Body of pancreas (tissue), 4 donors: ENCODE results near the gene CTSL. TPM values are rescaled to one million over a fixed set of nuclear protein-coding genes. Genes with fewer than 3 reads are reported as not detected.

Source experiments
- ATAC-seq: fragments of 150-250 bp; one replicate; pipeline ENCODE4 v1.9.1; 2016
- DNase-seq, 4 donors: peaks; one replicate each; pipeline ENCODE4 v3.0.0-alpha.2; 2019
- H3K27ac ChIP-seq, 4 donors: fragments of 200-600 bp; sonication (generic); 1 replicate in 3 of 4; 2 replicates in 1 of 4; pipeline versions ENCODE4 v1.5.1 to v1.6.1; 2016 to 2019; ENCODE audit warnings: mild to moderate bottlenecking in 1 of 4, mixed read lengths in 1 of 4, moderate library complexity in 1 of 4
- H3K27me3 ChIP-seq, 2 donors: fragments of 200-600 bp; sonication (generic); one replicate each; pipeline ENCODE4 v1.6.0; 2016; ENCODE audit warnings: mild to moderate bottlenecking in 1 of 2
- H3K36me3 ChIP-seq, 2 donors: fragments of 200-600 bp; sonication (generic); replicated peaks in 1 of 2; 2 replicates each; pipeline ENCODE4 v1.5.1; 2016; ENCODE audit warnings: low read depth in 2 of 2; ENCODE audit not compliant: insufficient read depth in 1 of 2
- H3K4me1 ChIP-seq: fragments of 200-600 bp; sonication (generic); one replicate; pipeline ENCODE4 v1.6.0; 2016
- H3K4me3 ChIP-seq, 2 donors: fragments of 200-600 bp; sonication (generic); 1 replicate in 1 of 2; 2 replicates in 1 of 2; pipeline ENCODE4 v1.5.1; 2016 to 2019
- H3K9me3 ChIP-seq, 3 donors: fragments of 200-600 bp; sonication (generic); 1 replicate in 2 of 3; 2 replicates in 1 of 3; pipeline ENCODE4 v1.5.1; 2016
- CTCF ChIP-seq, 7 experiments: fragments of 450-650 bp in 4 of 7; fragments of 200-600 bp in 3 of 7; sonication (generic) in 3 of 7; IDR thresholded peaks; one replicate each; pipeline ENCODE4 v1.5.1; 2016 to 2019; ENCODE audit warnings: antibody characterized with exemption in 7 of 7
- POLR2A ChIP-seq, 3 donors: fragments of 450-650 bp; IDR thresholded peaks; one replicate each; pipeline ENCODE4 v1.6.1; 2016; ENCODE audit warnings: antibody characterized with exemption in 3 of 3, mild to moderate bottlenecking in 2 of 3
- WGBS, 2 donors: methylation state at CpG; one replicate each; pipeline ENCODE4 v1.1.5; 2017; 5-methylcytosine and 5-hydroxymethylcytosine counted together
- intact Hi-C: fragments of 100-400 bp; cut with DNase I; formaldehyde crosslinking; loops from one replicate; pipeline ENCODE4 v1.15.1; 2023
- total RNA-seq, 2 donors: library from RNA; depleted of rRNA; stranded (reverse); fragments of >200 nt; gene quantifications; one replicate each; pipeline ENCODE4 v1.1.0, GENCODE V29; 2016

Gene CTSL
- total RNA-seq, 2 donors from 2014 or later: 45.8 to 60.2 TPM

DNA sequence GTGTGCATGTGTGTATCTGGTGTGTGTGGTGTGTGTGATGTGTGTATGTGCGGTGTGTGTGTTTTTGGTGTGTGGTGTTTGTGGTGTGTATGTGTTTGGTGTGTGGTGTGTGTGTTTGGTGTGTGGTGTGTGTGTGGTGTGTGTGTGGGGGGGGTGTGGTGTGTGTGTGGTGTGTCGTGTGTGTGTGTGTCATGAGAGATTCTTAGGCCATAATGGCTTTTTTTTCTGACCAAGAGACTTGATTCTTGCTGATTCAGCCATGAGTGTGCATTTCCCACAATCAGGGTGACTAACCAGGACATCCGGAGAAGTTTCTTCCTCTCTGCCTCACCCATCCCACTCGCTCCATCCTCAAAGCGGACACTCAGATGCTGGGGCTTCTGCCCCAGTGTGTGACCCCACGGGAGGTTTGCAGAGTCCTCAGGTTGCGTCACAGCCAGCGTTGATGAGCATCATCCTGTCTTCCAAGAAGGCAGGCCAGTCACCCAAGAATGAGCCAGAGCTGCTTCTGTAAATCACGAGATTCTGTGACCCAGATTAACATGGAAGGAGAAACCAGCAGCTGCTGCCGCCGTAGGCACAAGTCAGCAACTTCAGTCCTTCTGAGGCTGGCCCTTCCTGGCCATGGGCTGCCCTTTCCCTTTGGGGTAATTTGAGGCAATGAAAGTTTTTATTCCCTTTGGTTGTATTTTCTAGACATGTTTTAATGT lies 12.5 kb upstream of the CTSL start:
- intact Hi-C loops: no loop called here
- H3K4me3 ChIP-seq: no peak overlapping the region

DNA sequence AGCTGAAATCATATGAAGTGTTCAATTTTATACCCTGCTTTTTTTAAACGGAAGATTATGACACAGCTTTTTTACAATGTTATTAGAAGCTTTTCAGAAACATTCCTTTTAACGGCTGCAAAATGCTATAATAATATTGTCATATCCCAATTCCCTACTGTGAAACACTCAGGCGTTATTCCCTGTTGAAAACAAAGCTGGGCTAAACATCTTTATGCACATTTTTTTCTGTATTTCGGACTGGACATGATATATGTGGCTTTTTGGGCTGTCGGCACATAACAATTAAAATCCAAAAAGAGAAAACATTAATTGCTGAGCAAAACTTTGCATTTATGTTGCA lies 12.0 kb upstream of the CTSL start:
- DNase-seq: no peak
- Histone ChIP-seq H3K36me3 (no peaks in the 10 kb centered on the region), H3K9me3 (no peaks in the 10 kb centered on the region), H3K27me3 (no peaks in the 10 kb centered on the region), H3K27ac (peak overlapping the region in 2 of 4 donors; percentile 27 to 77), H3K4me3 (no peak overlapping the region), H3K4me1 (peaks cover 25% of the 10 kb centered on the region)
- WGBS, 2 donors: 71% methylated on average over 5 of the region's 5 CpGs
- intact Hi-C loops: no loop called here
- TF ChIP-seq POLR2A (IDR thresholded peaks at IDR 0.05): no peak
- no peak for TF ChIP-seq CTCF (IDR thresholded peaks at IDR 0.05)
- ATAC-seq: no peak

More for the DNA sequence above, 12.5 kb upstream of the CTSL start:
- Histone ChIP-seq H3K36me3 (no peaks in the 10 kb centered on the region), H3K4me1 (peaks cover 25% of the 10 kb centered on the region), H3K27me3 (no peaks in the 10 kb centered on the region), H3K27ac (peak overlapping the region in 3 of 4 donors; percentile 0 to 77 (median 27)), H3K9me3 (no peaks in the 10 kb centered on the region)
- ATAC-seq (peak; percentile 42), DNase-seq (peak; percentile 51 to 87 (median 62))
- TF ChIP-seq CTCF (IDR thresholded peaks at IDR 0.05) (no peak), POLR2A (IDR thresholded peaks at IDR 0.05) (no peak)
- 53 to 58% methylated on average over 11 of the region's 11 CpGs for WGBS, 2 donors

- Histone ChIP-seq H3K9me3 (no peaks in the 10 kb centered on the region), H3K36me3 (no peaks in the 10 kb centered on the region), H3K4me1 (peaks cover 25% of the 10 kb centered on the region), H3K27me3 (no peaks in the 10 kb centered on the region), H3K4me3 (no peak overlapping the region), H3K27ac (peak overlapping the region; percentile 1 to 77 (median 51))
- no peak for TF ChIP-seq POLR2A (IDR thresholded peaks at IDR 0.05)
- no peak for TF ChIP-seq CTCF (IDR thresholded peaks at IDR 0.05)
- DNase-seq: peak; percentile 73 to 92 (median 84)
- intact Hi-C loops: no loop called here
- WGBS, 2 donors: 27 to 46% methylated on average over 2 of the region's 2 CpGs
- ATAC-seq: peak; percentile 89
Observed at GRCh38 chr9:87714819-87715218, 11.1 kb upstream of the CTSL start.

DNA sequence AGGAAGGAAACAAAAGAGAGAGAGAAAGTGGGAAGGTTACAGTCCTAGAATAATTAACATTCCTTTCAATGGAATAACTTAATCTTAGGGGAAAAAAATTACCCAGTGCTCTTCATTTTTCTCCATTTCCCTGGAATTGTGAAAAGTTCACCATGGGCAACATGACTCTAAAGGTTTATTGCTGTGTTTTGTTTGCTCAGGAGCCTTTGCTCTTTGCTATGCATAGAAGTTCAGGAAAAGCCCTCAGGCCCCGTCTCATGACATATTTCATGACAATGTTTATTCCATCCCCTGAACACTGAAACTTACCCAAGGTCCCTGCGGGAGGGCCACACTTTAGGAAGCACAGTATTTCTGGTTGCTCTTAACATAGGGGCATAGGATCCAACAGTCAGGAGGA lies 9.8 kb upstream of the CTSL start:
- Histone ChIP-seq H3K36me3 (no peaks in the 10 kb centered on the region), H3K27ac (no peak overlapping the region), H3K27me3 (no peaks in the 10 kb centered on the region), H3K4me1 (peaks cover 25% of the 10 kb centered on the region), H3K9me3 (no peaks in the 10 kb centered on the region), H3K4me3 (no peak overlapping the region)
- intact Hi-C loops: no loop called here
- DNase-seq (no peak), ATAC-seq (no peak)
- WGBS, 2 donors: 82 to 88% methylated on average over 2 of the region's 2 CpGs
- TF ChIP-seq POLR2A (IDR thresholded peaks at IDR 0.05): no peak
- no peak for TF ChIP-seq CTCF (IDR thresholded peaks at IDR 0.05)

DNA sequence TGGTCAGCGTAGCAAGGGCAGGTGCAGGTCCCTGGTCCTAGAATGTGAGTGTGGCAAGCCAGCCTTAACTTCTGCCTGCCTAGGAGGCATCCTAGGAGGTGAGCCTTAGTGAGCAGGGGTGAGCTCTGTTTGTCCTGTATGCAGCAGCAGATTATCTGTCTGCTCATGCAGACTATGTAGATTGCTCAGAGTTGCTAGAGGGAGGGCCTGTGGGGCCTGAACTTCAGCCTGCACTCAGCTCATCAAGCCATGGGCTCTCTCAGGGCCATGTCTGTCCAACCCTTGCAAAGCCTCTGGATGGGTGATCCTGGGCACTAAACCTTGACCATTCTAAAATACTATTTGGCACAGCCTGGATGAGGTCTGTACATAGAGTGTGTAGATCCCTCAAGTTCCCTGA lies 8.5 kb upstream of the CTSL start:
- no peak for ATAC-seq
- peaks cover 25% of the 10 kb centered on the region for H3K4me1 ChIP-seq
- no peak for TF ChIP-seq CTCF (IDR thresholded peaks at IDR 0.05)
- TF ChIP-seq POLR2A (IDR thresholded peaks at IDR 0.05): no peak
- H3K4me3 ChIP-seq: no peak overlapping the region
- intact Hi-C loops: no loop called here
- H3K27me3 ChIP-seq: no peaks in the 10 kb centered on the region
- H3K9me3 ChIP-seq: no peaks in the 10 kb centered on the region
- no peak overlapping the region for H3K27ac ChIP-seq
- H3K36me3 ChIP-seq: no peaks in the 10 kb centered on the region
- DNase-seq: no peak
- WGBS, 2 donors: 33 to 79% methylated on average over 1 of the region's 1 CpG
